IMR-90 (cell line): ENCODE data around the gene SARDH.

ENCODE experiments used
- BHLHE40 ChIP-seq: fragments of 150-350 bp; IDR thresholded peaks from 2 replicates; pipeline ENCODE4 v1.6.1; 2016; ENCODE audit warnings: mild to moderate bottlenecking, low read depth, low read length
- CEBPB ChIP-seq: IDR thresholded peaks from 2 replicates; pipeline ENCODE4 v1.6.1; 2012; ENCODE audit warnings: low read depth, low read length, improper control_type of control experiment
- ELK1 ChIP-seq: fragments of 150-350 bp; IDR thresholded peaks from 2 replicates; pipeline ENCODE4 v1.6.1; 2016; ENCODE audit warnings: low read depth, mild to moderate bottlenecking, low read length, moderate library complexity, borderline replicate concordance
- FOS ChIP-seq: fragments of 150-350 bp; IDR thresholded peaks from 2 replicates; pipeline ENCODE4 v1.6.1; 2016; ENCODE audit warnings: low read depth, low read length
- MAFK ChIP-seq: IDR thresholded peaks from 2 replicates; pipeline ENCODE4 v1.6.1; 2012; ENCODE audit warnings: low read depth, low read length, improper control_type of control experiment
- MAZ ChIP-seq: IDR thresholded peaks from 2 replicates; pipeline ENCODE4 v1.6.1; 2012; ENCODE audit warnings: low read depth, mild to moderate bottlenecking, low read length, improper control_type of control experiment, moderate library complexity, borderline replicate concordance
- MXI1 ChIP-seq: IDR thresholded peaks from 2 replicates; pipeline ENCODE4 v1.6.1; 2012; ENCODE audit warnings: low read depth, mild to moderate bottlenecking, low read length, moderate library complexity, borderline replicate concordance
- NFE2L2 ChIP-seq: fragments of 150-350 bp; IDR thresholded peaks from 2 replicates; pipeline ENCODE4 v1.6.1; 2016; ENCODE audit warnings: low read depth, mild to moderate bottlenecking, low read length
- POLR2A ChIP-seq: IDR thresholded peaks from 2 replicates; pipeline ENCODE4 v1.6.1; 2012; ENCODE audit warnings: mild to moderate bottlenecking, low read depth, low read length
- RAD21 ChIP-seq: IDR thresholded peaks from 2 replicates; pipeline ENCODE4 v1.6.1; 2012; ENCODE audit warnings: low read length, improper control_type of control experiment
- RFX5 ChIP-seq: IDR thresholded peaks from 2 replicates; pipeline ENCODE4 v1.8.0; 2012; ENCODE audit warnings: low read depth, mild to moderate bottlenecking, low read length, moderate library complexity
- USF2 ChIP-seq: fragments of 150-350 bp; IDR thresholded peaks from 2 replicates; pipeline ENCODE4 v1.6.1; 2017; ENCODE audit warnings: mild to moderate bottlenecking, antibody characterized with exemption, low read length, low read depth
- TF ChIP-seq, protein P1 (sequence below): conservative IDR thresholded peaks from 2 replicates; pipeline ENCODE4 v1.5.1; 2012; ENCODE audit warnings: mild to moderate bottlenecking, low read depth, low read length, improper control_type of control experiment

GRCh38 chr9:133768371-133768858, 30.3 kb upstream of the SARDH start:
- TF ChIP-seq, protein P1, sequence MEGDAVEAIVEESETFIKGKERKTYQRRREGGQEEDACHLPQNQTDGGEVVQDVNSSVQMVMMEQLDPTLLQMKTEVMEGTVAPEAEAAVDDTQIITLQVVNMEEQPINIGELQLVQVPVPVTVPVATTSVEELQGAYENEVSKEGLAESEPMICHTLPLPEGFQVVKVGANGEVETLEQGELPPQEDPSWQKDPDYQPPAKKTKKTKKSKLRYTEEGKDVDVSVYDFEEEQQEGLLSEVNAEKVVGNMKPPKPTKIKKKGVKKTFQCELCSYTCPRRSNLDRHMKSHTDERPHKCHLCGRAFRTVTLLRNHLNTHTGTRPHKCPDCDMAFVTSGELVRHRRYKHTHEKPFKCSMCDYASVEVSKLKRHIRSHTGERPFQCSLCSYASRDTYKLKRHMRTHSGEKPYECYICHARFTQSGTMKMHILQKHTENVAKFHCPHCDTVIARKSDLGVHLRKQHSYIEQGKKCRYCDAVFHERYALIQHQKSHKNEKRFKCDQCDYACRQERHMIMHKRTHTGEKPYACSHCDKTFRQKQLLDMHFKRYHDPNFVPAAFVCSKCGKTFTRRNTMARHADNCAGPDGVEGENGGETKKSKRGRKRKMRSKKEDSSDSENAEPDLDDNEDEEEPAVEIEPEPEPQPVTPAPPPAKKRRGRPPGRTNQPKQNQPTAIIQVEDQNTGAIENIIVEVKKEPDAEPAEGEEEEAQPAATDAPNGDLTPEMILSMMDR, result no peak
- TF ChIP-seq POLR2A, result no peak
- no peak for TF ChIP-seq RFX5
- TF ChIP-seq MXI1, result no peak
- TF ChIP-seq MAFK, result no peak
- TF ChIP-seq USF2, result no peak
- no peak for TF ChIP-seq CEBPB
- TF ChIP-seq ELK1, result no peak
- no peak for TF ChIP-seq BHLHE40
- TF ChIP-seq NFE2L2, result no peak
- no peak for TF ChIP-seq MAZ
- no peak for TF ChIP-seq RAD21
- no peak for TF ChIP-seq FOS
